Measurements from ENCODE around the gene POTEB2.
"Not testable (repeated sequence)": the region's sequence is repeated elsewhere in the genome, so short reads cannot be mapped to it uniquely, and the experiment has no call there.

Gene POTEB2

GRCh38 chr15:20866214-20866613 lies at the start of gene POTEB2:
Gene POTEB2, minus strand, starts transcription at chr15:20866314. Its CDS starts 33 bp downstream, at chr15:20866281.
- in situ Hi-C loops (cut with HindIII; ENCODE audit: low pct_unique_long_range_greater_than_20kb, low sequenced_read_pairs) = not testable (repeated sequence)

GRCh38 chr15:20879916-20880315 lies 13.8 kb upstream of the POTEB2 start:
- DNase-seq (ENCODE audit: low read depth in 1 of 2, low spot score in 1 of 2); in situ Hi-C loops (cut with HindIII; ENCODE audit: low pct_unique_long_range_greater_than_20kb, low sequenced_read_pairs): not testable (repeated sequence)

More at GRCh38 chr15:20866214-20866613, at the start of gene POTEB2:
- DNase-seq (ENCODE audit: low read depth in 1 of 2, low spot score in 1 of 2) = not testable (repeated sequence)

DNA sequence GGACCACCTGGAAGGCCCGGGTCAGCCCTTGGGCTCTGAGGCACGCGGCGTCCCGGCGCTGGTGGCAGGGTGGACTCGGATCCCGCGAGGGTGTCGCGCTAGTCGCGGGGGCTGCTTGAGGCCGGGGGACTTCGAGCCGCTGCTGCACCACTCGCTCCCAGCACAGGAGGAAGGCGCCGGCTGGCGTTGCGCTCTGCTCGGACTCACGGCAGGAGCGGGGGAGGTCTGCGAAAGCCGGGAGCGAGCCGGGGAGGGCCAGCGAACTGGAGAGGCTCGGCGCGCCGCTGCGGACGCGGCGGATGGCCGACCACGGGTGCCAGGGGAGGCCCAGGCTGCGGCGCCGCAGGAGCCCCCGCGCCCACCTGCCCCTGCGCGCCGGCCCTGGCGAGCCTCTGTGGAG lies 12.3 kb upstream of the POTEB2 start:
- in situ Hi-C loops (cut with HindIII; ENCODE audit: low pct_unique_long_range_greater_than_20kb, low sequenced_read_pairs); DNase-seq (ENCODE audit: low read depth in 1 of 2, low spot score in 1 of 2): not testable (repeated sequence)

DNA sequence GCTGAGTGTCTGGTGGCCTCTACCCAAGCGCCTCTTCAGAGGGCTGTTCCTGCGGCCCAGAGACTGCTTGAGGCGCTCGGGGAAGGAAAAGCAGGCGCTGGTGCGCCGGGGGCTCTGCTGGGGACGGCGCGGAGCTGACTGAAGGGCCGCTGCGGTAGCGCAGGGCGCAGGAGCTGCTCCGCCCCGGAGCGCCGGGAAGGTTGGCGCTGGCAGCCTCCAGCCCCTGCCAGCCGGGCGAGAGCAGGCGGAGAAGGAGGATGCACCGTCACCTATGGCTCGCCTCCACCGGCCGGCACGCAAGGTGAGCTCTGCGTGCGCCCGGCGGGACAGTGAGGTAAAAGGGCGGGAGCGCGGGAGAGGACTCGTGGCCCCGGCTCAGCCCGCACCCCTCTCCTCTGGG lies 11.7 kb upstream of the POTEB2 start:
- DNase-seq (ENCODE audit: low read depth in 1 of 2, low spot score in 1 of 2); in situ Hi-C loops (cut with HindIII; ENCODE audit: low pct_unique_long_range_greater_than_20kb, low sequenced_read_pairs): not testable (repeated sequence)

Data from T47D (cell line).